SU-DHL-6 (cell line): ENCODE results near the gene PGBD2.
"Not testable (repeated sequence)": the region's sequence is repeated elsewhere in the genome, so short reads cannot be mapped to it uniquely, and the experiment has no call there.

Source experiments
- H2AFZ ChIP-seq: fragments of 200-600 bp; sonication (generic); 2 replicates; pipeline ENCODE4 v1.6.1; 2014; ENCODE audit warnings: low read depth, mild to moderate bottlenecking, moderate library complexity, mixed read lengths, antibody characterized with exemption, low read length; ENCODE audit not compliant: severe bottlenecking
- H3F3A ChIP-seq: fragments of 200-600 bp; shearing (Covaris generic); 2 replicates; pipeline ENCODE4 v1.6.0; 2016; ENCODE audit warnings: antibody characterized with exemption, mild to moderate bottlenecking; ENCODE audit not compliant: insufficient read depth
- H3K27ac ChIP-seq: fragments of 200-600 bp; sonication (generic); 2 replicates; pipeline ENCODE4 v1.5.1; 2016; ENCODE audit warnings: low read depth, mild to moderate bottlenecking, low read length, moderate library complexity, mixed read lengths
- H3K27me3 ChIP-seq: fragments of 200-600 bp; sonication (generic), shearing (Covaris generic); 2 replicates; pipeline ENCODE4 v1.6.0; 2014; ENCODE audit warnings: mild to moderate bottlenecking, low read length
- H3K36me3 ChIP-seq: fragments of 200-600 bp; sonication (generic); 2 replicates; pipeline ENCODE4 v1.6.1; 2014; ENCODE audit warnings: mild to moderate bottlenecking, low read length, mixed read lengths
- H3K4me2 ChIP-seq: fragments of 300-600, 200-600 bp; shearing (Covaris generic), sonication (generic); 2 replicates; pipeline ENCODE4 v1.6.0; 2014; ENCODE audit warnings: low read length, low read depth, mild to moderate bottlenecking; ENCODE audit not compliant: poor library complexity, severe bottlenecking
- H3K4me3 ChIP-seq: fragments of 200-600 bp; sonication (generic); 2 replicates; pipeline ENCODE4 v1.5.1; 2014; ENCODE audit warnings: antibody characterized with exemption, low read length, mild to moderate bottlenecking, mixed read lengths; ENCODE audit not compliant: insufficient read depth, poor library complexity, severe bottlenecking
- H3K79me2 ChIP-seq: fragments of 200-600 bp; sonication (generic); 2 replicates; pipeline ENCODE4 v1.6.1; 2014; ENCODE audit warnings: mild to moderate bottlenecking, low read length, moderate library complexity; ENCODE audit not compliant: insufficient read depth
- H3K9ac ChIP-seq: fragments of 200-600 bp; sonication (generic); 2 replicates; pipeline ENCODE4 v1.7.0; 2014; ENCODE audit warnings: mild to moderate bottlenecking, low read length
- H3K9me2 ChIP-seq: fragments of 200-600 bp; sonication (generic); replicated peaks from 2 replicates; pipeline ENCODE4 v1.6.1; 2014; ENCODE audit warnings: low read length; ENCODE audit not compliant: insufficient read depth
- H3K9me3 ChIP-seq: fragments of 200-600 bp; sonication (generic); 2 replicates; pipeline ENCODE4 v1.6.1; 2014; ENCODE audit warnings: low read length, mixed read lengths; ENCODE audit not compliant: insufficient read depth
- H4K20me1 ChIP-seq: fragments of 200-600 bp; sonication (generic); 2 replicates; pipeline ENCODE4 v1.6.1; 2014; ENCODE audit warnings: low read depth, mild to moderate bottlenecking, antibody characterized with exemption, low read length, moderate library complexity, mixed read lengths

The PGBD2 gene

GRCh38 chr1:248945000-248945423 is 39.0 kb downstream of the PGBD2 start:
- H3K27me3 ChIP-seq, H2AFZ ChIP-seq, H3K4me2 ChIP-seq, H3K9me2 ChIP-seq, H3K36me3 ChIP-seq, H3K27ac ChIP-seq, H3K4me3 ChIP-seq, H3K9ac ChIP-seq, H3F3A ChIP-seq, H4K20me1 ChIP-seq, H3K79me2 ChIP-seq, H3K9me3 ChIP-seq: not testable (repeated sequence)

- H3K9me3 ChIP-seq, result not testable (repeated sequence)
These were observed 39.4 kb downstream of the PGBD2 start for GRCh38 chr1:248945453-248945852.

GRCh38 chr1:248945856-248946416 is 39.9 kb downstream of the PGBD2 start:
- not testable (repeated sequence) for H3K27me3 ChIP-seq, H3K27ac ChIP-seq, H3K4me3 ChIP-seq, H3K9me2 ChIP-seq, H4K20me1 ChIP-seq, H3K9ac ChIP-seq, H3K36me3 ChIP-seq, H3F3A ChIP-seq, H3K4me2 ChIP-seq, H3K9me3 ChIP-seq, H3K79me2 ChIP-seq, H2AFZ ChIP-seq

More at GRCh38 chr1:248945453-248945852, 39.4 kb downstream of the PGBD2 start:
- H3K79me2 ChIP-seq, H4K20me1 ChIP-seq, H3K4me3 ChIP-seq, H3K4me2 ChIP-seq, H3F3A ChIP-seq, H2AFZ ChIP-seq, H3K9ac ChIP-seq, H3K36me3 ChIP-seq, H3K9me2 ChIP-seq, H3K27ac ChIP-seq, H3K27me3 ChIP-seq: not testable (repeated sequence)
